ENCODE measurements around the gene ATP8B1. TPM values are rescaled to one million over a fixed set of nuclear protein-coding genes. Genes with fewer than 3 reads are reported as not detected.

ATP8B1 gene
- total and polyA plus RNA-seq, 2 experiments from 2014 or later, result 1.7 to 3.0 TPM

DNA sequence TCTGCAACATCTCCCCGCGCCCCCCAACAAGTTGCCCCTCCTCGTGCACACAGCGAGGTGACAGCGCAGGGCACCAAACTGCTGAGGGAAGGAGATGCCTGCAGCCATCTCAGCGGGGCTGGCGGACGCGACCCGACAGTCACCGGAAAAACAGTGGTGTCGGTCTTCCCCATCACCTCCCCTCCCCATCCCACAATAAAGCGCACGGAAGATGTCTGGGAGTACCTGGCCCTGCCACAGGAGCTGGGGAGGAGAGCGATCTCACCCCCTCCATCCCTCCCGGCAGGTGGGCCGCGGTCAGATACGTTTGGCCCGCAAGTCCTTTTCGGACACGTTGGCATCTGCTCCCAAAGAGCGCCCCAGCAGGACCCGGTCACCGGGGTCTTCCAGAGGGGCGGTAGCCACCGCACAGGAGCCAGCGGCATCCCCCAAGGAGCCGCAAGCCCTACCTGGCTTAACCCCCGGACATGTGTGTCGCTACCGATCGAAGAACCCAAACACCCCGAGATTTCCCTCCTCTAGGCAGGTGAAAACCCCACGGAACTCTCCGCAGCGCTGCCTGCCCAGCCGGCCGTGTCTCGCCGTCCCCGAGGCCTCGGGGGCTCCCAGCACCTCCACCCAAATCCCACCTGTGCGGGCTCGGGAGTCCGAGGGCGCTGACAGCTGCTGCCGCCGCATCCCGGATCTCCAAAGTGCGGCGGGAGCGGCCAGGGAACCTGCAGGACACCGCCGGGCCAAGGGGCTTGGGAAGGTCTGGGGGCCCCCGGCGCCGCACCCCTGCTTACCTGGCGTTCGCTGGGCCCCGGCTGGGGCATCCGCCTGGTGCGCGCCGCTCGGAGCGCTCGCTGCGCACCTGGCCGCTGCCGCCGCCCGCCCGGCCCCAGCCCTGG, 657 bp downstream of the ATP8B1 start (continued):
- TF ChIP-seq STAT1 (IDR thresholded peaks at IDR 0.05; ENCODE audit: unreplicated experiment), result no peak

DNA sequence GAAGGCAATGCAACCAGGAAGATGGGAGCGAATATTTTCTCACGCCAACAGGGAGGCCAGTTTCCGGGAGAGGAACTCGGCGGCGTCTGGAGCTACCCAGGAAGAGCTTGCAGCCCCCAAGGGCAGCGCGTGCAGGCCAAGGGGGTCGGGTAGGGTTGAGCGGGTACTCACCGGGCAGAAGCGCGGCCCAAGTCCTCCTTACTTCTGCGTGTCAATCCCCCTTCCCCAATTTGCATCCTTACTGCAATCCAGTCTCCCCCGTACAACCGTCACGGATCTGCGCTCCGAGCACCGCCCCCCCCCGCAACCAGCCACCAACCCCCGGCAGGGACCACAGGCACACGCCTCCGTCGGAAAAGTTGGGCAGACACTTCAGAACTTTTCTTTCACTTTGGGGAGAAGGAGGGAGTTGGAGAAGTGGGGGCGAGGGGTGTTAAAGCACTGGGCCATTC, 1.3 kb downstream of the ATP8B1 start:
- Histone ChIP-seq H4K20me1 (replicated peaks; ENCODE audit: insufficient read depth) (no peaks in the 10 kb centered on the region), H2AFZ (peak overlapping the region; percentile 98), H3F3A (replicated peaks; ENCODE audit: low read depth) (0 out of 2 replicates have a peak, but pooled peaks cover 7% of the 10 kb centered on the region), H3K27me3 (ENCODE audit: insufficient read depth) (peaks cover 62% of the 10 kb centered on the region), H3K9me2 (ENCODE audit: insufficient read depth) (no peaks in the 10 kb centered on the region), H3K4me1 (ENCODE audit: insufficient read depth) (no peaks in the 10 kb centered on the region), H3K4me3 (peak overlapping the region; percentile 90), H3K4me2 (peak overlapping the region; percentile 98), H3K27ac (ENCODE audit: low read depth) (no peak overlapping the region), H3K79me2 (replicated peaks; ENCODE audit: insufficient read depth) (no peaks in the 10 kb centered on the region; the same call in 1 of the 2 replicates), H3K36me3 (ENCODE audit: insufficient read depth) (no peaks in the 10 kb centered on the region)
- ATAC-seq (peak; percentile 6), DNase-seq (ENCODE audit: low spot score) (peak; percentile 45)
- Mint-ChIP-seq H3K9me3 (no peaks in the 10 kb centered on the region; the same call in 2 of the 3 replicates), H3K36me3 (ENCODE audit: low read depth) (no peaks in the 10 kb centered on the region), H3K27ac (no peak overlapping the region), H3K4me3 (peak overlapping the region; percentile 91), H3K4me1 (peaks cover 12% of the 10 kb centered on the region), H3K27me3 (ENCODE audit: insufficient read depth, low read depth, poor library complexity) (peaks cover 44% of the 10 kb centered on the region)
- TF ChIP-seq STAT1 (IDR thresholded peaks at IDR 0.05; ENCODE audit: unreplicated experiment) (no peak), NANOG (IDR thresholded peaks at IDR 0.05; ENCODE audit: borderline replicate concordance) (no peak), CREB1 (CRISPR knock-in tag; IDR thresholded peaks at IDR 0.05; ENCODE audit: low read depth) (no peak), EZH2phosphoT487 (IDR thresholded peaks at IDR 0.05; ENCODE audit: unreplicated experiment) (no peak)
- TF ChIP-seq, protein P1, sequence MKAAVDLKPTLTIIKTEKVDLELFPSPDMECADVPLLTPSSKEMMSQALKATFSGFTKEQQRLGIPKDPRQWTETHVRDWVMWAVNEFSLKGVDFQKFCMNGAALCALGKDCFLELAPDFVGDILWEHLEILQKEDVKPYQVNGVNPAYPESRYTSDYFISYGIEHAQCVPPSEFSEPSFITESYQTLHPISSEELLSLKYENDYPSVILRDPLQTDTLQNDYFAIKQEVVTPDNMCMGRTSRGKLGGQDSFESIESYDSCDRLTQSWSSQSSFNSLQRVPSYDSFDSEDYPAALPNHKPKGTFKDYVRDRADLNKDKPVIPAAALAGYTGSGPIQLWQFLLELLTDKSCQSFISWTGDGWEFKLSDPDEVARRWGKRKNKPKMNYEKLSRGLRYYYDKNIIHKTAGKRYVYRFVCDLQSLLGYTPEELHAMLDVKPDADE (IDR thresholded peaks at IDR 0.05), result no peak

DNA sequence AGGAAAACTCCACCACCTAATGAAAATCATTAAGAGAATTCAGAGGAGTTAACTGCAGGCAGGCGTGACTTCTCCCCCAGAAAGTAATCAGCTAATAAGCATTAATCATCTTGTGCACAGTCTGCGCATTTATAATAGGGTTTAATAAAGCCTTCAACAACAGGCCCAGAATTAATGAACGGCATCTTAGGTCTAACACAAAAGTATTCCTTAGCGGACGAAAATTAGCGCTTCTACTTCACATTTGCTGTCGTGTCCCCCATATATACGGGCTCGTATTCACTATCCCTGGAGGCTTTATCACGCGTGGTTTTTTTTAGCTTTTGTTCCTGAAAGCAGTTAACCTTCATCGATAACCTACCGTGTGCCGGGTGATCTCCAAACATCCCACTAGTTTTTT, 1.8 kb downstream of the ATP8B1 start:
- Mint-ChIP-seq H3K27me3 (ENCODE audit: insufficient read depth, low read depth, poor library complexity) (peaks cover 44% of the 10 kb centered on the region), H3K27ac (no peak overlapping the region), H3K4me1 (peaks cover 12% of the 10 kb centered on the region), H3K9me3 (no peaks in the 10 kb centered on the region; the same call in 2 of the 3 replicates), H3K4me3 (peak overlapping the region; percentile 91), H3K36me3 (ENCODE audit: low read depth) (no peaks in the 10 kb centered on the region)
- no peaks in the 10 kb centered on the region; the same call in 1 of the 2 replicates for H3K79me2 ChIP-seq (replicated peaks; ENCODE audit: insufficient read depth)
- H4K20me1 ChIP-seq (replicated peaks; ENCODE audit: insufficient read depth), result no peaks in the 10 kb centered on the region
- peak; percentile 51 for TF ChIP-seq EZH2 (IDR thresholded peaks at IDR 0.05; ENCODE audit: low read depth, unreplicated experiment)
- TF ChIP-seq NANOG (IDR thresholded peaks at IDR 0.05; ENCODE audit: borderline replicate concordance), result no peak
- H3K9me2 ChIP-seq (ENCODE audit: insufficient read depth), result no peaks in the 10 kb centered on the region
- H3K4me3 ChIP-seq, result peak overlapping the region; percentile 90
- no peaks in the 10 kb centered on the region for H3K36me3 ChIP-seq (ENCODE audit: insufficient read depth)
- peak overlapping the region; percentile 98 for H3K4me2 ChIP-seq
- no peak for ATAC-seq
- H3K27ac ChIP-seq (ENCODE audit: low read depth), result no peak overlapping the region
- no peaks in the 10 kb centered on the region for H3K4me1 ChIP-seq (ENCODE audit: insufficient read depth)
- peaks cover 62% of the 10 kb centered on the region for H3K27me3 ChIP-seq (ENCODE audit: insufficient read depth)
- no peak for DNase-seq (ENCODE audit: low spot score)
- peak overlapping the region; percentile 98; the same call in 1 of the 2 replicates for H2AFZ ChIP-seq
- H3F3A ChIP-seq (replicated peaks; ENCODE audit: low read depth), result 0 out of 2 replicates have a peak, but pooled peaks cover 7% of the 10 kb centered on the region
